Testis (tissue), 3 donors: Measurements from ENCODE around the gene ADAM23. TPM values are rescaled to one million over a fixed set of nuclear protein-coding genes. Genes with fewer than 3 reads are reported as not detected.

Experiments used
- DNase-seq: peaks from one replicate; pipeline ENCODE4 v3.0.0-alpha.2; 2019
- H3K27ac ChIP-seq, 2 donors: fragments of 200-600 bp; sonication (generic); one replicate each; pipeline ENCODE4 v1.5.1; 2019
- H3K27me3 ChIP-seq: fragments of 200-600 bp; sonication (generic); one replicate; pipeline ENCODE4 v1.5.1; 2019
- H3K36me3 ChIP-seq: fragments of 200-600 bp; sonication (generic); one replicate; pipeline ENCODE4 v1.5.1; 2017; ENCODE audit warnings: low read depth; ENCODE audit errors: missing control alignments
- H3K4me1 ChIP-seq: fragments of 200-600 bp; sonication (generic); one replicate; pipeline ENCODE4 v1.5.1; 2019
- H3K4me3 ChIP-seq, 2 donors: fragments of 200-600 bp; sonication (generic); one replicate each; pipeline ENCODE4 v1.5.1; 2017 to 2019
- H3K9me3 ChIP-seq: fragments of 200-600 bp; sonication (generic); one replicate; pipeline ENCODE4 v1.5.1; 2017
- CTCF ChIP-seq, 3 experiments: fragments of 450-650 bp in 2 of 3; fragments of 200-600 bp in 1 of 3; sonication (generic) in 1 of 3; IDR thresholded peaks; one replicate each; pipeline ENCODE4 v1.5.1; 2016 to 2019; ENCODE audit warnings: antibody characterized with exemption in 3 of 3, mild to moderate bottlenecking in 2 of 3, moderate library complexity in 1 of 3
- POLR2A ChIP-seq: fragments of 450-650 bp; IDR thresholded peaks from one replicate; pipeline ENCODE4 v1.6.1; 2017; ENCODE audit warnings: antibody characterized with exemption, mild to moderate bottlenecking, moderate library complexity
- WGBS, 2 donors: methylation state at CpG; one replicate each; pipeline ENCODE4 v1.1.5; 2018; 5-methylcytosine and 5-hydroxymethylcytosine counted together
- intact Hi-C: fragments of 100-400 bp; cut with DNase I; formaldehyde crosslinking; loops from one replicate; pipeline ENCODE4 v1.15.1; 2023; ENCODE audit warnings: low total_unique reads
- polyA plus RNA-seq: library from polyadenylated mRNA; stranded (reverse); fragments of 350-450 nt; fragmentation: Illumina TruSeq; extraction: RNeasy Lipid Tissue Mini Kit (QIAGEN cat#74804); gene quantifications from one replicate; pipeline ENCODE4 v1.2.3, GENCODE V29; 2014; ENCODE audit warnings: low read depth, low replicate concordance; ENCODE audit not compliant: insufficient read depth
- total RNA-seq, 2 donors: library from RNA; depleted of rRNA; stranded (reverse); fragments of >200 nt; gene quantifications; one replicate each; pipeline ENCODE4 v1.2.3, GENCODE V29; 2016

Gene ADAM23
- total and polyA plus RNA-seq, 3 donors from 2014 or later: 14.5 to 24.2 (median 19.5) TPM

GRCh38 chr2:206452750-206453149 lies 9.4 kb downstream of the ADAM23 start:
- Histone ChIP-seq H3K4me1 (no peaks in the 10 kb centered on the region), H3K9me3 (no peaks in the 10 kb centered on the region), H3K27me3 (no peaks in the 10 kb centered on the region), H3K36me3 (no peaks in the 10 kb centered on the region), H3K27ac (no peak overlapping the region), H3K4me3 (no peak overlapping the region)
- DNase-seq: no peak
- 48 to 62% methylated on average over 3 of the region's 3 CpGs for WGBS, 2 donors
- no peak for TF ChIP-seq CTCF (IDR thresholded peaks at IDR 0.05)
- TF ChIP-seq POLR2A: no peak
- intact Hi-C loops: no loop called here

DNA sequence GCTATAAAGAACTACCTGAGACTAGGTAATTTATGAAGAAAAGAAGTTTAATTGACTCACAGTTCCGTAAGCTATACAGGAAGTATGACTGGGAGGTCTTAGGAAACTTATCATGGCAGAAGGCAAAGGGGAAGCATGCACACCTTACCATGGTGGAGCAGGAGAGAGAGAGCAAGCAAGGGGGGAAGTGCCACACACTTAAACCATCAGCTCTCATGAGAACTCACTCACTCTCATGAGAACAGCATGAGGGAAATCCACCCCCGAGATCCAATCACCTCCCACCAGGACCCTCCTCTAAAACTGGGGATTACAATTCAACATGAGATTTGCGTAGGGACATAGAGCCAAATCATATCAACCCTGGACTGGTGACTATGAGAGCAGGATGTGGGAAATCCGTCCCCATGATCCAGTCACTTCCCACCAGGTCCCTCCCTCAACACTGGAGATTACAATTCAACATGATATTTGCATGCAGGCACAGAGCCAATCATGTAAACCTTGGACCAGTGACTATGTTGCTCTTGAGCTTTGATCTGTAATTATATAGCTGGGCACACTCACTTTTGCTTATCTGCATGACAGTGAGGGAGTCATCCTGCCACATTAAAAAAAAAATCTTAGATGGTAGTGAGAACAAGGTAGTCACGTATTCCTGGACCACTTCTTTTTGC lies 12.9 kb downstream of the ADAM23 start:
- intact Hi-C loops: no loop called here
- Histone ChIP-seq H3K9me3 (no peaks in the 10 kb centered on the region), H3K4me1 (no peaks in the 10 kb centered on the region), H3K36me3 (no peaks in the 10 kb centered on the region), H3K27me3 (no peaks in the 10 kb centered on the region), H3K27ac (no peak overlapping the region), H3K4me3 (no peak overlapping the region)
- 79 to 88% methylated on average over 5 of the region's 5 CpGs for WGBS, 2 donors
- DNase-seq: no peak
- no peak for TF ChIP-seq CTCF (IDR thresholded peaks at IDR 0.05)

DNA sequence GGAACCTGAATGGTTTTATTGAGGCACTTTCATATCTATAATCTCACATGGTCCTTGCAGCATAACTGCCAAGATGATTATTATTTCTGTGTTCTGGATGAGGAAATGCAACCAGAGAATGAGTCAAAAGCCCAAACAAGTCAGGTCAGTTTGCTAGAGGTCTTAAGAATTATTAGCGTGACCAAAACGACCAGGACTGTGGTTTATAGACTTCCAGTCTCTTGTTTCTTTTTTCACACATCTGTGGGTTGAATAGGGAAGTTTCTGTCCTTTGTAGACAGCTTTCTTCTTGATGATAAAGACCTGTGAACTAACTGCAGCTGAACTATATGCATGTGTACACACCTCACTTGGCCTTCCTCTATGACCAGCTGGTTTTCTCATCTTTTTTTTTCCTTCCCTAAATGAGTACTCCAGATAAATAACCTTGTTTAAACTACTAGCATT lies 13.9 kb downstream of the ADAM23 start:
- 67% methylated on average over 2 of the region's 2 CpGs for whole genome bisulfite sequencing, 2 donors
- TF ChIP-seq CTCF (IDR thresholded peaks at IDR 0.05) (no peak), POLR2A (no peak)
- DNase-seq: no peak

GRCh38 chr2:206462240-206462854 lies 19.0 kb downstream of the ADAM23 start:
- 62 to 74% methylated on average over 6 of the region's 6 CpGs for WGBS, 2 donors
- no peak for DNase-seq
- no peak for TF ChIP-seq POLR2A
- TF ChIP-seq CTCF (IDR thresholded peaks at IDR 0.05): no peak
- no peaks in the 10 kb centered on the region for H3K36me3 ChIP-seq
- H3K27me3 ChIP-seq: no peaks in the 10 kb centered on the region
- no peak overlapping the region for H3K4me3 ChIP-seq
- H3K4me1 ChIP-seq: no peaks in the 10 kb centered on the region
- intact Hi-C loops: no loop called here
- no peaks in the 10 kb centered on the region for H3K9me3 ChIP-seq
- H3K27ac ChIP-seq: no peak overlapping the region

More for the DNA sequence above, 13.9 kb downstream of the ADAM23 start:
- Histone ChIP-seq H3K27me3 (no peaks in the 10 kb centered on the region), H3K36me3 (no peaks in the 10 kb centered on the region), H3K9me3 (no peaks in the 10 kb centered on the region), H3K4me3 (no peak overlapping the region), H3K4me1 (no peaks in the 10 kb centered on the region), H3K27ac (no peak overlapping the region)
- intact Hi-C loops: no loop called here

- 91 to 95% methylated on average over 5 of the region's 5 CpGs for WGBS, 2 donors
- intact Hi-C loops: no loop called here
Observed at GRCh38 chr2:206463685-206464084, 20.4 kb downstream of the ADAM23 start.

More at GRCh38 chr2:206463685-206464084, 20.4 kb downstream of the ADAM23 start:
- Histone ChIP-seq H3K9me3 (no peaks in the 10 kb centered on the region), H3K4me1 (no peaks in the 10 kb centered on the region), H3K36me3 (no peaks in the 10 kb centered on the region), H3K27me3 (no peaks in the 10 kb centered on the region), H3K4me3 (no peak overlapping the region), H3K27ac (no peak overlapping the region)
- TF ChIP-seq CTCF (IDR thresholded peaks at IDR 0.05) (no peak), POLR2A (no peak)
- DNase-seq: no peak
